ENCODE results near the gene PDS5A.

- TF ChIP-seq POLR2A (IDR thresholded peaks at IDR 0.05; ENCODE audit: low read length) (no peak), GATA1 (IDR thresholded peaks at IDR 0.05; ENCODE audit: low read depth, low read length) (no peak)
Measured at GRCh38 chr4:39931441-39931901, 46.2 kb downstream of the PDS5A start.

Data from erythroblast (primary cell).